Activated CD4-positive, CD25-positive, alpha-beta regulatory T cell treated with anti-CD3 and anti-CD28 coated beads, Interleukin-2, amount 50 U/mL, for 16 hours (primary cell): ENCODE measurements around the gene EXOC4.

ENCODE experiments used
- DNase-seq: peaks from one replicate; pipeline ENCODE4 v3.0.0-alpha.2; 2020; ENCODE audit warnings: low read depth, low spot score

The EXOC4 gene

DNA sequence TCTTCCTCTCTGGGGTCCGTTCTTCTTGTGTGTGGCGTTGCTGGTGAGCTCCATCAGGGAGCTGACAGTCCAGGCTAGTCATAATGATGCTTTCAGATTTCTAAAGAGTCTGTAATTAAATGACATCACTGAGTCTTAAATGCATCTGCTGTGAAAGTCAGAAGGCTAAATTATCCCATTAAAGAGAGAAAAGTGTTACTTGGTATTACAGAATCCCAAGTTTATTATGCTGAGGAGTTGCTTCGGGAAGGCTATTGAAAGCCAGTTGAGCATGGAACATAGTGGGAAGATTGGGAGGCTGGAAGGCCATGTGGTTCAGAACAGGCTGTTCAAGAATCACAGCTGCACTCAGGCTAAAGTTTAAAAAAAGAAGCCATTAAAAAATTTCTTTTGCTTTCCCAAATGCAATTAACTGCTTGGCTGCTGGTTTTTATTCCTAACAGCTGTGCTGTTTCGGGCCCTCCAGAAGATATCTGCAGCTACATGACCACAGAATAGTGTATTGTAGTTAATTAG is 531.7 kb downstream of the EXOC4 start:
- no peak for DNase-seq

DNA sequence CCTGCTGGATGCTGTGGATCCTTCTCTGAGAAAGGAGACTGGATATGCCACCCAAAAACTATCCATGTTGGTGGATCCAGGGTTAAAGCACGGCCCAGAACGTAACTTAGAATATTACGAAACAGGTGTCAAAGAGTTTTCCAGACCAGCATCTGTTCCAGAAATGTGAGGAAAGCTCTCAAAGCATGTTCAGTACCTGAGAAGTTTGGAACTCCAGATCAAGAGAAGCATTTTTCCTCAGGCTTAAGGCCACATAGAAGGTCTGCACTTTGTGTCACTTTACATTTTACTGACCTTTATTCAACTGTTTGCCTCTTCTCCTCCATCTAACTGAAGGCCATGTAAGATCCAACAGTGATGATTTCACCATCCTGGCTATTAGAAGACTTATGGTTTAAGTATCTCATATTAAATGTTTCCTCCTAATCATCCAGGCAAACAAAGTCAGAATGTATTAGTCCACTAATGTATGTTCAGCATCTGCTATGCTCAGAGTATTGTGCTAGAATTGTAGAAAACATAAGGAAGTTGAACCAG is 533.6 kb downstream of the EXOC4 start:
- no peak for DNase-seq

DNA sequence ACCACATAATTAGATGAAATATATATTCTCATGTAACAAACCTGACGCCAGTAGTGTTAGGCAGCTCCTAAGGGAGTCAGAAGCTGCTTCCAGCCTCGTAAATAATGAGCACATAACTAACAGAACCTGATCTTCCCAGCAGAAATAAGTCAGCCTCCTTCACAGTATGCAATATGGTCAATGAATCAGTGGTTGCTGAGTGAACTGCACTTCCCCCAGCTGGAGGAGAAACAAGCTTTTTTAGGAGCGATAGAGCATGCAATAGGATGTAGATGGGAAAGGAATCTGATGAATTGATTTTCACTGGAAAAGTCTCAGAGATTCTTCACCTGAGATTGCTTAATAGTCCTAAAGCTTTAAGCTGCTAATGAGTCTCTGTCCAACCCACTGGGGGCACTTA is 537.1 kb downstream of the EXOC4 start:
- no peak for DNase-seq

DNA sequence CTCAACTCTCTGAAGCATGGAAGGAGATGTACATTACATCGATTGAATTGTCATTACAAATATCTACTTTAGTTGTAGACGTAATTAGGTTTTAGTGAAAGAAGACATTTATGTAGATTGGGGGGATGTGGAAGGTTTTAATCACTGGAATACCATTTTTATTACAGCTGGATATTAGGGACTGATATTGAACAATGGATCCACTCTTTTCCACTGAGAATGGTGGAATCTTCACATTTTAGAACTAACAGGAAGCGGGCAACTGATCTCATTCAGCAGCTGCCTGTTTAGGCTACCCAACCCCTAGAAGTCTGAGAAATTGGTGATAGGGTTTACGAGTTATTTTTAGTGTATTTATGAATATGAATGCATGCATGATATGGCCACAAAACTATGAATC is 538.0 kb downstream of the EXOC4 start:
- no peak for DNase-seq

DNA sequence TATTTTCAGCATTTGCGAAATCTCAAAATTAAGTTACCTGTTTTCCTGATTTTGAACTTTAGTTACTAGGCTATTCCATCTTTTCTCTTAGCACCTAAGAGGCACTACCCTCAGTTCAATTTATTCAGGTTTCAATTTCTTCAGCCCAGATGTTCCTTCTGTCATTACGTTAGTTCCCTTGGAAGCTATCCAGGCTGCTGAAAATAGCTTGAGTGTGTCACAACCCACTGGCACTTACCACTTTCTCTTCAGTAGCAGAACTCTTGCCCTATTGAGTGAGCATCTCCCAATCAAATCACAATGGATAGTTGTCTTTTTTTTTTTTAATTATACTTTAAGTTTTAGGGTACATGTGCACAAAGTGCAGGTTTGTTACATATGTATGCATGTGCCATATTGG is 541.6 kb downstream of the EXOC4 start:
- DNase-seq = no peak

DNA sequence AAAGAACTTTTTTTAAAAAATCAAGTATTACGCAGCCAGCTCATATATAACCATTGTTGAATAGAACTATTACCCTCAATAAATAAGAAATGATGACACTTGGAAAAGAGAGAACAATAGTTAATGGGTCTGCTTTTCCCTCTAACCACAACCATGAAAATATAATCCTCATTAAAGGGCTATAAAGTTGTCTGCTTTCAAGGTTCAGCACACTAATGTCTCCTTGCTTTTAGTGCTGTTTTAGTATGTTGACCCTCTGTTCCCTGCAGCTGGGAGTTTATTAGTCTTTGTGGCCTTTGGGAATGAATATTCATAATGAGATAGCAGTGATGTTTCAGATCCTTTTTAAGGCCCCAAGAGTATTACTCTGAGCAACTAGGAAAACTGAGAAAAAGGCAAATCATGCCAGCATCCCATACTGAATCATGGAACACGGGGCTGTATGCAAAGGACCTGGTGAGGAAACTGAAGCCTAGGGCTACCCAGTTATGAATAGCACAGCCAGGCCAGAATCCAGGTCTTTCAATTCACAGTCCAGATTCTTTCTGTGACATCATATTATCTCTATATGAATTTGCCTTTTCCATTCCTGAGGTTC is 542.3 kb downstream of the EXOC4 start:
- no peak for DNase-seq

DNA sequence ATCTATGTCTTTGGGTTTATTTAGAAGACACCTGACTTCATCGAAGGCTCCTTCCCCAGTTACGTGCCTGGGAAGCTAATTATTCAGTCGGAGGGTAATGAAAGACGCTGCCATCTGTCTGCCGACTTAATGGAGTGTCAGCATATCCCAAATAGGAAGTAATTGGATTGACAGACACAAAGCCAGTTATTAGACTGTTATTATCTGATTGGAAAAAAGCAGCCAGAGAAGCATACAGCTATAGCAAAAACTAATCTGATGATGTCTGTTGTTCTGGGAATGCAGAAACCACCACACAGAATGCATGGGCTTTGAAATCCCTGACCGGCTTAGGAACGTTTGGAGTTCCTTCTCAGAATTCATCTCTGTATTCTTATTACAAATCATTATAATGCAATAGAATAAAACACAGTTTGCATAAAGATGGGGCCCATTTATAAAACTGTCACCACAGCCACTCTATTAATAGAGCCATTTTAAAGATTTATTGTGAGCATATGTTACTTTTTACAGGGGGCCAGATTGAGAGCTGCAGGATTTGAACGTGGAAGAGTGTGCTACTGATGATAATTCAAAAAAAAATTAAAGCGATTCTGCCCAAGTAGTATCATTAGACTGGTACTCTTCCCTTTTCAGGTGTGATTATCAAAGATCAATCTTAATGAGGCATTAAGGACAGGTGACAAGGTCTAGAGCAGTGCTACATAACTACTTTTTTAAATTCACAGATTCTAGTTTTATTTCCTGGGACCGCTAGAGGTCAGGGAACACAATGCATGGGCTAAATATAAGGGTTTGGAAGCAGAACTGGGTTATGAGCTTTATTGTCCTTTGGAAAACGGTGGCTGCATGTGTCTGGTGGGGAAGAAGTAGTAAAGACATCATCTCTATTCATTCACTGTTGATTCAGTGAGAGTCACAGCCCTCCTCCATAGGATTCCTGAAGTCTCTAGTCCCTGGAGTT is 544.2 kb downstream of the EXOC4 start:
- no peak for DNase-seq

DNA sequence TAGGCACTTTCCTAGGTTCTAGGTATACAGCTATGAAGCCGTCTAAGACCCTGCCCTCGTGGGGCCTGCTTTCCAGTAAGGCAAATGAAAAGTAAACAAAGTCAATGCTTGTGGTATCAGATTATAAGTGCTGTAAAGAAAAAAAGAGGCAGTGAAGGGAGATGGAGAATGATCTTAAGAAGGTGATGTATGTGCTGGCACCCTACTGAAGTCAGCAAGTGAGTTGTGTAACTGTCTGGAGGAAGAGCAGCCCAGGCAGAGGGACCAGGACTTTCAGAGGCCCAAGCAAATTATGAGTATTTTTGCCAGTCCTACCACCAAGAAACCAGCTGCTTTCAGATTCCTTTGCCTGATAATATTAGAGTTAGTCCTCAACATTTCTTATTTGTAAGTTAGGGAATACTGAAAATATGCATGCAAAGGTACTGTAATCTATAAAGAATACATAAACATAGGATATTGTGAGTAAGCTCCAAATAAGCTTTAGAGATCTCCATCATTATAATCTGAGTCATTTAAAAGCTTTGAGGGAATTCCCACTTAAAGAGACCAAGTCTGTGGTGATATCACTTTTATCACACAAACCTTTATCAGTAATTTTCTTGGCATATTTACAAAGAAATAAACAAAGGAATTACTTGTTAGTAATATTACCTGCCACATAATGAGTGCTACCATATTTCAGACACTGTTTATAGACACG is 545.1 kb downstream of the EXOC4 start:
- DNase-seq = no peak

DNA sequence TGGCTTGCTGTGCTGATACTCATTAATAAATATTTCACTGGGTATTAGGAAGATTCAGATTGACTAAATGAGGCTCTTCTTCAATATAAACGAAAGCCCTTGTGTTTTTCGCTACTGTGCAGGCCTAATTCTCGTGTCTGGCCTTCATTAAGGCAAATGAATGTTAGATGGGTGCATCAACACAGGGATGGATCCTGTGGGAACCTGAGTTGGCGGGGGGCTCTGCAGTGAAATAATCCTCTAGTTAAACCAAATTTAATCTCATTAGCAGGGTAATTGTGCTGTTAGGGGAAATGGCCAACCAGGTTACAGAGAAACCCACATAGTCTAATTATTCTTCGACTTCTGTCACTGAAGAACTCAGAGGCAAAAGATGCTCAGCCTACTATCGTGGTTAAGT is 548.5 kb downstream of the EXOC4 start:
- no peak for DNase-seq

DNA sequence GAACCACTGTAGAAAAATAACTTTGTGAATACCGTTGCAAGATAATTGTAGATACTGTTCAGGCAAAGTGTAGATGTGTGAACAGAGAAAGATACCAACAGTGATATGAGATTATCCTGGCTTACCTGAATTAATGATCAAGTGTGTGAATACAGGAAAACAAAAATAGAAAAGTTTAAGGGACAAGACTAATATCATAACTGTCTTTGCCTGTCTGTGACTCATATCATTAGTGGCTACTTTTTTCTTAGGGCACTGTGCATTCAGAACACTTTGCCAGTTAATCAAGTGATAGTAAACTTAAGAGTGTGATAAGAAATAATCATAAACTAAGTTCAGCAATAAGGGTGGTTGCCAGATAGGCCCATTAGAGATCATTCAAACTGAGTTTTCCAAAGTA is 551.2 kb downstream of the EXOC4 start:
- DNase-seq = no peak

DNA sequence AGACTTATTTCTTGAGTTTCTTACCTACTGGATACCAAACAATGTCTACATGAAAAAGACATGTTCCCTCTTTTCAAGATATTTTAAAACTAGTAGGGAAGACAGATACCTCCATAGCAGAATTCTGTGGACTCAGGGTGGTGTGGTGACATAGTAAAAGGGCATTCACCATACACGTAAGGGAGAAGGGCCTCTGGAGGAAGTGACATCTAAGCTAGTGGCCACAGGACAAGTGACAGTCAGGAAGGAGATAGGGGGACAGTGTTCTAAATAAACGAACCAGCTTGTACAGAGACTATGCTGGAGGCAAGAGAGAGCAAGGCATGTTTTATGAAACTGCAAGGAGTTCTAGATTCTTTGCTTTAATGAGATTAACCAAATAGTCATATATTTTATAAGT is 552.5 kb downstream of the EXOC4 start:
- DNase-seq = no peak

DNA sequence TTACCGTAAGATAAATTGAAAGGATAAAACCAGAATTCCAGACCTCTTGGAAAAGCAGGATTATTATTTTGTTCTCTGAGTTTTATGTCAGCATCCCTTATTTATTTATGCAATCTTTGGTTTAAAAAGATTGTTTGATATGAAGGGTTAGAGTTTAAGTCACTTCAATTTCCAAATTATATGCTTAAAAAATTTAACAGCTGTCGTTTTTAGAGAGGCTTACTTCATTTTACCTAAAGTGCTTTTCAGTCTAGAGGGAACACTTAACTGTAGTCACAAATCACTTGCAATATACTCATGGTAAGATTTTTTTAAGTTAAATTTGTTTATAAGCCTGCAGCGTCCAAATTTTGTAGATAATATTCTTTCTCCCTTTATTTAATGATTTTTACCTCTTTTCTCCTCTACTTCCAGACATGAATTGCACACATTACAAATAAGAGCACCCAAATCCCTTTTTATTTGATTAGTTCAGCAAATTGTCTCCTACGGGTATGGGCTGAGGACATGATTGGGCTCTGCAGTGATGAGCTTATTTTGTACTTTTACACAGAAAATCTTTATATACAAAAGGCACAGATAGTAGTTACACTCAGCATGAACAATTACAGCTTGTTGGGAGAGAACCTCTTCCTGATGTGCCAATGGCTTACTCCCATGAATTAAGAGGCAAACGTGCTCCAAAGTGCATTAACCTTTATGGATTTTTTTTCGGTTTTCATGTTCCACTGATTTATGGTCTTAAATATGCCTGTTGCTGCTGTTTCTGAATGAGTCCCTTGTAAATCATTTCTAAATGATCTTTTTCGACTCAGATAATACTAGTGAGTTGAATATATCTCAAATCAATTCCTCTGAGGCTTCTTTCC is 555.0 kb downstream of the EXOC4 start:
- no peak for DNase-seq

DNA sequence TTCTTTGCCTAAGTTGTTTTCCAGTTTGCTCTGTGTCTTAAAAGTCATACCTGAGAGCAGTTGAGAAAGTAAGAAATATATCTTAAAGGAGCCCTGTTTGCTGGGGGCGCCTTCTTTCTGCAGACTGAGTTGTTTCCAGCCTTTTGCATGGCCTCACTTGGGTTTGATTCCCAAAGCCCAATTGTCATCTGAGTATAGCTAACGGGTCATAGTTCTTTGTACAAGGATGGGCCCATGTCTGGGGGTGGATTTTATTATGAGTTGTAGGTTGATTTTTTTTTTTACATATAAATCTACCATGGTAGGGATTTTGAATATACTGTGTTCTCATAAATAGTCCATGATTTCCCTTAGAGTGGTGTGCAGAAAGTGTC is 555.6 kb downstream of the EXOC4 start:
- DNase-seq = no peak

DNA sequence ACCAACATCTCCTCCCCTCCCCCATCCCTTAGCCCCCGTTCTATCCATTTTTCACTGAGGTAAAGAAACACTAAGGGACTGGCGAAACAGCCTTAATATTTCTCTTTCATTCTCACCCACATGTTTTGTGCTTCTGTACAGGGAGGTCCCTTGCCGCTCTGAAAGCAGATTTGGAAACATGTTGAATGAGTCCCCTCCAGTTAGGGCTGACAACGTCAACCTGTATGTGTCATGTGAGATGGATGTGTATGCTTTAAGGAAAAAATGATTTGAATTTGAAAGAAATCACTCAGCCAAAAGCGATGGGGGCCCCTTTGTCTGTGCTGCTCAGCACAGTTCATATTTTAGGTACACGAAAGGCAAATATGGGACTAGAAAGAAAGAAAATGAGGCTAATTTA is 560.0 kb downstream of the EXOC4 start:
- DNase-seq = no peak

DNA sequence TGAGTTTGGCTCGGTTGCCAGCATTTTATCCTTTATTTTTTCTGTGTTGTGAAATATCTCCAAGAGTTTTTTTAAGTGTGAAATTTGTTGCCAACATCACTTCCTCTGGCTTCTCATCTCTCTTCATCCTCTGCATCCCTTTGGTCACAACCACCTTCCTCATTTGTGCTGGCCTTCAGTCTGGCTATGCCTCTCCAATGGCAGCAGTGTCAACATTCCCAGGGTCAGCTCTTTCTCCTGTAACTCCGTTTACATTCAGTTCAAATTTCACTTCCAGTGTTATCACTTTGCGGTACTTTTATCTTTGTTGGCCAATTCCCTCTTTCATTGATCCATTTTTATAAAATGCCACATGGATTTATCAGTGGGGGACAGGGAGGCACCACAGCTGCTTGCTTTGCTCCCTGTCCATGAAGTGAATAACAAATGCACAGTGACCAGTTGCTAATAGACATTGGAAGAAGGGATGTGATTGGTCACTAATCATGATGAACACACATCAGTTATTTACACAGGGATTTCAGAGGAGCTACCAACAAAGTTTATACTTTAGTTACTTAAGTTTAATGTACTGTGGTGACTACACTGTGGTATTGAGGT is 562.8 kb downstream of the EXOC4 start:
- DNase-seq = no peak

DNA sequence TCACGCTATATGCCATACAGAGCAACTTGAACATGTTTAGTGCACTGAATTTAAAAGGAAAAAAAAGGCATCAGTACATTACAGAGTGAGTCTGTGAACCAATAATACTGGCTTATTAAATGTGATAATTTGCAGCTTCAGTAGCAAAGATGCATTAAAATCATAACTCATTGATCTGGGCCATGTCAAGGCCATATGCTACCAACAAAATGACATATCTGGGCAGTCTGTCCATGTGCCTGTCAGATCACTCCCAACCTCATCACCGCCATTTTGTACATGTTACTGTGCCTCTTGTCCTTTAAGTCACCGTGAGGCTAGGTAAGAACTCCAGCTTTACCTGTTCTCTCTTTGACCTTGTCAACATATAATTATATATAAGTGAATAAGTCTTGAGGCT is 566.8 kb downstream of the EXOC4 start:
- no peak for DNase-seq

DNA sequence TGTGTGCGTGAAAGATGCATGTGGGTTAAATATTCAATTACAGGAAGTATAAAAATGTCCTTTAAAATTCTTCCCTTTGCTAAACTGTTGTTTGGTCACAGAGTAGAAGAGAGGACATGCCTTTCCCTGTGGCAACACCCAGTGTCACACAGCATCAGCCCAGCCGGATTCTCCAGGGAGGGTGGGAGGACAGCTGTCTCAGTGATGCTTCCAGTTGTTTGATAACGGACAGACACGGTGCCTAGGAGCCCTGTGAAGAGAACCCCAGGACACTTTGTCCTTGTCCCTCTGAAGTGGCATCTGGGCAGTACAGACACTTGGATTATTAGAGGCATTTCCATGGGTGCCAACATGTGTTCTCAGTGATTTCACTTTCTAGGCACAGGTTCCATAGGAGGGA is 567.7 kb downstream of the EXOC4 start:
- no peak for DNase-seq

DNA sequence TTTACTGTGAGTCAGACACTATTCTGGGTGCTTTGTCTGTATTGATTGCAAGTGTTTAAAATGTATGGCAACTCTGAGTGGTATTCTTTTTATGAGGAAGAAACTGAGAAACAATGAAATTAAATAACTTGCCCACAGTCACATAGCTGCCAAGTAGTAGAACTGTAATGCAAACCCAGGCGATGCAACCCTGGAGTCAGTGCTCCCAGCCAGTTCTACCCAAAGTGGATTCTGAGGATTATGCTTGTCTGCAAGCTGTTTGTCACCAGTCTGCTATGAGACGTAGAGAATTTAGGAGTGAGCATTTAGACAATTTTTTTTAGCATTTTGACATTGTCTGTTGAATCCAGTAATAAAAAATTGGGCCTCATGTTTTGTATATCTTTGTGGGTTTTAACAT is 568.3 kb downstream of the EXOC4 start:
- no peak for DNase-seq

DNA sequence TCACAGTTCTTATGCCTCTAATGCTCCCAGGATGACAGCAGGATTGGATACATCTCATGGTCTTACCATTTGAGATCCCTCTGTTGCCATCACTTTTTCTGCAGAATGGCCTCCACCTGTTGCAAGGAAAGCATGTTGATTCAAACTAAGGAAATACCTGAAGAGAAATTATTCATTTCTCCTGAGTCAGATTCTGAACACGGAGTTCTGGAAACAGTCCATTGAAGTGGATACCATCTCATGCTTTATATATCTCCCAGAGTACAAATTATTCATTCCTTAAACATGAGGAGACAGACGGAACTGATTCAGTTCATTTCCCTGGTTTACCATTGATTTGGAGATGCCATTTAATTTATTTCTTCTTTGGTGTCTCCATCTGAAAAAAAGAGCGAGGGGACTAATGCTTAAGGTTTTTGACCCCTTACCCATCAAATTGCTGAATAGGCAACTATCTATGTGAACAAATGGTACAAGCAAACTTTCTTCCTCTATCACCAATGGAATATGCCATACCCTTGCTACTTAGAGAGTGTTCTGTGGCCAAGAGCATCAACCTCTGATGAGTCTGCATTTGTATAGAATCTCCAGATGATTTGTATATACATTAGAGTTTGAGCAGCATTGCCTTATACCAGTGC is 569.2 kb downstream of the EXOC4 start:
- no peak for DNase-seq

DNA sequence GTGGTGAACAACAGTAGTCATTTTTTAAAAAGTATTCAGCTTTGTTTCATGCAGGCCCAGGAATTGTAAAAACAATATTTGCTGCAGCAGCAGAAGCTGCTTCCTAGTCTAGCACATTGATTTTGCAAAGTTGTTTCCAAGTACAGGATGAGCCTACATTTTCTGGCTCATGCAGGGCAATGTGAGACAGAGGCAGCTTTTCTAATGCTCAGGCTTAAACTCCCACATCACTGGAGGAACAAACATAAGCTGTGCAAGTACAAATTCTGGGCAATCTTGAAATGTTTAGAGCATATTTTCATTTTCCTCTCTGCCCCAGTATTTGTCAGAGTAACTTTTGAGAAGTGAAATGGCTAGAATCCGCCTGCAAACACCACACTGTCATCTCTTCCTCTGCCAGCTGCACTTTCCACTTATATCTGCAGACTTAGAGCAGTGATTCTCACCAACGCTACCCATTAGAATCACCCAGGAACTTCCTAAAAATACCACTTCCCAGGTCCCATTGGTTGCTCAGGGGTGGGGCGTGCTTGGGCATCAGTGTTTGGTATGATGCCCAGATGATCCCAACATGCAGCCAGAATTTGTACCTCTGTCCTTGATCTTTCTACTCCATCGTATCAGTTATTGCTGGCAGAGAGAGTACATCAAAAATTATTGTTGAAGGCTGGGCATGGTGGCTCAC is 570.1 kb downstream of the EXOC4 start:
- no peak for DNase-seq
